ENCODE data around the gene BHLHA15.

BHLHA15 gene

DNA sequence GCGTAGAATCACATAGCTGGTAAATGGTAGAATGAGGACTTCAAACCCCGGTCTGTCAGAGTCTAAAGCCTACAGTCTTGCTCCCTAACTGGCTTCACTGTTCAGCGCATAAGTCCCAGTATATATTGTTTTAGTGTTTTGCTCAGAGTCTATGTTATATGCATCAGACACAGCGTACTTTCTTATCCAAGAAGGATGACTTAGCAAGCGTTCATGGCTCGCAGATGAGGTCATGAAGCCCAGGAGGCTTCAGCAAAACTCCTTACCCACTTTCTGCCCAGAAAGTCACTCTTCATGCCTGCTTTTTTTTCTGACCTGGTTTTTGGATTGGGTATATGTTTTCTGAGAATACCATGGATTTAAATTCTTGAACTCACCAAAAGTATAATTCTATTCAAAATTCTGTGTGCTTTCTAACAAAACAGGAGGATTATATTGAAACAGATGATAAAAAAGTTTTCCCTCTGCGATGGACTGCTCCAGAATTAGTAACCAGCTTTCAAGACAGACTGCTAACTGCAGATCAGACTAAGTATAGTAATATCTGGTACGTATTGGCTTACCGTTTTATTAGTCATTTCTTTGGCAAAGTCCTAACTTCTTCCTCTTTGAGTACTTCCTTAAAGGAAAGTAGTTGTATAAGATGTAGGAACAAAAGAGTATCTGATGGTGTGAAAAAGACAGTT lies 24.6 kb upstream of the BHLHA15 start:
- no peak for TF ChIP-seq CTCF (IDR thresholded peaks at IDR 0.05; ENCODE audit: low read depth, low read length, missing control alignments)
- DNase-seq (ENCODE audit: extremely low read depth, low read depth) = no peak
- no peak overlapping the region for H3K4me3 ChIP-seq (replicated peaks; ENCODE audit: low read depth, low read length)

GRCh38 chr7:98187138-98187502 lies 24.1 kb upstream of the BHLHA15 start:
- no peak for TF ChIP-seq CTCF (IDR thresholded peaks at IDR 0.05; ENCODE audit: low read depth, low read length, missing control alignments)
- DNase-seq (ENCODE audit: extremely low read depth, low read depth) = no peak
- H3K4me3 ChIP-seq (replicated peaks; ENCODE audit: low read depth, low read length) = no peak overlapping the region

GRCh38 chr7:98189559-98189958 lies 21.7 kb upstream of the BHLHA15 start:
- no peak for DNase-seq (ENCODE audit: extremely low read depth, low read depth)
- no peak overlapping the region for H3K4me3 ChIP-seq (replicated peaks; ENCODE audit: low read depth, low read length)
- TF ChIP-seq CTCF (IDR thresholded peaks at IDR 0.05; ENCODE audit: low read depth, low read length, missing control alignments) = no peak

DNA sequence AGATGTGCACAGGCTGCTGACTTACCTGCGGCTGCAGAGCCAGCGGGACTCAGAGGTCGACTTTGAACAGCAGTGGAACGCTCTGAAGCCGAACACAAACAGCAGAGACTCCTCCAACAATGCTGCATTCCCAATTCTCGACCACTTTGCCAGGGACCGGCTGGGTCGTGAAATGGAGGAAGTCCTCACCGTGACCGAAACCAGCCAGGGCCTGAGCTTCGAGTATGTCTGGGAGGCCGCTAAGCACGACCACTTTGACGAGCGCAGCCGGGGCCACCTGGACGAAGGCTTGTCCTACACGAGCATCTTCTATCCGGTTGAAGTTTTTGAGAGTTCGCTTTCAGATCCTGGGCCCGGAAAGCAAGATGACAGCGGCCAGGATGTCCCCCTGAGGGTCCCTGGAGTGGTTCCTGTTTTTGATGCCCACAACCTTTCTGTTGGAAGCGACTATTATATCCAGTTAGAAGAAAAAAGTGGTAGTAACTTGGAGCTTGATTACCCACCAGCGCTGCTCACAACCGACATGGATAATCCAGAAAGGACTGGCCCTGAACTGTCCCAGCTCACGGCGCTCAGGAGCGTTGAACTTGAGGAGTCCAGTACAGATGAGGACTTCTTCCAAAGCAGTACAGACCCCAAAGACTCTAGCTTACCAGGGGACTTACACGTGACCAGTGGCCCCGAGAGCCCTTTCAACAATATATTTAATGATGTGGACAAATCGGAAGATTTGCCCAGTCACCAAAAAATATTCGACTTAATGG lies 19.4 kb upstream of the BHLHA15 start:
- H3K4me3 ChIP-seq (replicated peaks; ENCODE audit: low read depth, low read length) = no peak overlapping the region
- no peak for DNase-seq (ENCODE audit: extremely low read depth, low read depth)
- no peak for TF ChIP-seq CTCF (IDR thresholded peaks at IDR 0.05; ENCODE audit: low read depth, low read length, missing control alignments)

DNA sequence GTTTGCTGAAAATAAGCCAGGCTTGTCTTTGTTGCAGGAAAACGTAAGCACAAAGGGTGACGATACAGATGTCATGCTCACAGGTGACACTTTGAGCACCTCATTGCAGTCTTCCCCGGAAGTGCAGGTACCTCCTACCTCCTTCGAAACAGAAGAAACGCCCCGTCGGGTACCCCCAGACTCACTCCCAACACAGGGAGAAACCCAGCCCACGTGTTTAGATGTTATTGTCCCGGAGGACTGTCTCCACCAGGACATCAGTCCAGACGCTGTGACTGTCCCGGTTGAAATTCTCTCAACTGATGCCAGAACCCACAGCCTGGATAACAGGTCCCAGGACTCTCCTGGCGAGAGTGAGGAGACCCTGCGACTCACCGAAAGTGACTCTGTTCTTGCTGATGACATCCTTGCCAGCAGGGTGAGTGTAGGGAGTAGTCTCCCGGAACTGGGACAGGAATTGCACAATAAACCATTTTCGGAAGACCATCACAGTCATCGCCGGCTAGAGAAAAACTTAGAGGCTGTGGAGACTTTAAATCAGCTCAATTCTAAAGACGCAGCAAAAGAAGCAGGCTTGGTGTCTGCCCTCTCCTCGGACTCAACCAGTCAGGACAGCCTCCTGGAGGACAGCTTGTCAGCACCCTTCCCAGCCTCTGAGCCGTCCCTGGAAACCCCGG lies 18.3 kb upstream of the BHLHA15 start:
- no peak for DNase-seq (ENCODE audit: extremely low read depth, low read depth)
- H3K4me3 ChIP-seq (replicated peaks; ENCODE audit: low read depth, low read length) = no peak overlapping the region
- no peak for TF ChIP-seq CTCF (IDR thresholded peaks at IDR 0.05; ENCODE audit: low read depth, low read length, missing control alignments)

GRCh38 chr7:98193474-98194180 lies 17.6 kb upstream of the BHLHA15 start:
- no peak for DNase-seq (ENCODE audit: extremely low read depth, low read depth)
- no peak for TF ChIP-seq CTCF (IDR thresholded peaks at IDR 0.05; ENCODE audit: low read depth, low read length, missing control alignments)
- no peak overlapping the region for H3K4me3 ChIP-seq (replicated peaks; ENCODE audit: low read depth, low read length)

Measured in HFF-Myc (cell line).